SKM-1 treated with dmso at 0.1 percent for 144 hours (cell line): Measurements from ENCODE around the gene CRHR2.
"Not testable (repeated sequence)": the region's sequence is repeated elsewhere in the genome, so short reads cannot be mapped to it uniquely, and the experiment has no call there.

Source experiments
- DNase-seq: peaks from one replicate; lab custom pipeline; 2025; ENCODE audit not compliant: unreplicated experiment; lab: John Stamatoyannopoulos, UW

Gene CRHR2

DNA sequence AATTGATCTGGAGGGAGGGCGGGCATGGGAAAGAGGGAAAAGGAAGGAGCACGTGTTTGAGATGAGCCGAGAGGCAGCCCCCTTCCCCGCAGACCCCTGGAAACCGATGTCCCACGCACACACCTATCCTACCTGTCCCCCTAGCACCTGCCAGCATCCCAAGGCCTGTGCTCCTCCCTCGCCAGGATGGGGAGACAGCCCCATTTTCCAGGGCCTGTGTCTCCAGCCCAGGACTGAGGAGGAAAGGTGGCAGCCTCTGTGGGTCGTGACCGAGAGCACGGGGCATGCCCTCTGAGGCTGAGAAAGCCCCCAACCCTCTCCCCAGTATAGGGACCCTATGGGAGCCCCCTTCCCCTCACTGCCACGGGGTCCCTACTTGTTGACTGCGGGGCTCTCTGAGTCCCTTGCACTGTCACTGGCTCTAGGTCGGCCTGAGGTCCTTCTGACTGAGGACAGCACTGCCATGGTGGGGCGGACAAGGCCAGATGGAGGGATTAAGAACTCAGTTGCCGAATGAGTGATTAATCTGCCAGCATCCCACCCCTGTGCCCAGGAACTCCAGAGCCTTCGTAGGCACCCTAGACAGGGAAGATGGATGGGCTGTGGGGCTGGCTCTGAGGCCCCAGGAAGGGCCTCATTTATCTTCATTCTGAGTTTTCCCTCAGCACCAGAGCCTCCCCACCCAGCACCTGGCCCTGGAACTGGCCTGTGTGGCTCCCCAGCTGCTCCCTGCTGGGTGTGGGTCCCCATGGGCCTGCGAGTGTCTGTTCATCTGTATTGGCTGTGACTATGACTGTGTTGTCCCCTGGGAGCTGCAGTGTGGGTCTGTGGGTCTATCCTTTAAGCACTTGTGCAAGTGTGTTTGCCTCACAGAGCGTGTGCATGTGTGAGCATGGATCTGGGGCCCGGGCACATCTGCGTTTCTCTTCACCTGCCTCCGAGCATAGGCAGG is 26.0 kb downstream of the CRHR2 start:
- no peak for DNase-seq

DNA sequence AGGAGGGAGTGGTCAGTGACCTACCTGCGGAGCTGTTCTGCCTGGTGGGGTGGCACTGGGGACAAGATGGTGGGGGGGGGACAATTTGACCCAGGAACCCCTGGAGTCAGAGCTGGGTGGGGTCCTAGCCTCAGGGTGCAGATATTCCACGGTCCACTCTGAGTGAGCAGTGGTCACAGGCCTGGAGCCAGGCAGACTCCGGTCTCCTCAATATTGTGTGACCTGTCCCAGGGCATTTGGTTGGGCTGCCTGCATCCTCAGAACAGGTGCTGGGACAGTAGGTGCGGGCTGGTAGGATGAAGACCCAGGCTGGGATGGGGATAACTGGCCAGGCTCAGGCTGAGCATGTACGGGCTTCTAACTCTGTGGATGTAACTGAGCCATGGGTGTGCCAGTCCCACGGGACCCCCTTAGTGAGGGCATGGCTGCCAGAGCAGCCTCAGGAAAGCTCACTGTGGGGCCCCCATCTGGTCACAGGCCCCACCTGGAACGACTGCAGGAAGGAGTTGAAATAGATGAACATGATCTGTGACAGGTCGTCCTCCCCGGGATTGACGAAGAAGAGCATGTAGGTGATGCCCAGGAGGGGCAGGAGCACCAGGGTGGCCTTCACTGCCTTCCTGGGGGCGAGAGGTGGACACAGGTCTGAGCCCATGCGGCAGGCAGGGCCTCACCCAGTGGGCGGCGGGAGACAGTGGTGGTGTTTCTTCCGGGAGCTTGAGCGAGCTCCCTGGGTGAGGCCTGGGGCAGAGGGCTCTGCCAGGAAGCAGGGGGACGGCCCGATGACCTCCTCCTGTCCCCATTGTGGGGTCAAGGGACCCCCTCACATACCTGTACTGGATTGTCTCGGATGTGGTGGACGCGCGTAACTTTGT is 26.9 kb downstream of the CRHR2 start:
- no peak for DNase-seq

DNA sequence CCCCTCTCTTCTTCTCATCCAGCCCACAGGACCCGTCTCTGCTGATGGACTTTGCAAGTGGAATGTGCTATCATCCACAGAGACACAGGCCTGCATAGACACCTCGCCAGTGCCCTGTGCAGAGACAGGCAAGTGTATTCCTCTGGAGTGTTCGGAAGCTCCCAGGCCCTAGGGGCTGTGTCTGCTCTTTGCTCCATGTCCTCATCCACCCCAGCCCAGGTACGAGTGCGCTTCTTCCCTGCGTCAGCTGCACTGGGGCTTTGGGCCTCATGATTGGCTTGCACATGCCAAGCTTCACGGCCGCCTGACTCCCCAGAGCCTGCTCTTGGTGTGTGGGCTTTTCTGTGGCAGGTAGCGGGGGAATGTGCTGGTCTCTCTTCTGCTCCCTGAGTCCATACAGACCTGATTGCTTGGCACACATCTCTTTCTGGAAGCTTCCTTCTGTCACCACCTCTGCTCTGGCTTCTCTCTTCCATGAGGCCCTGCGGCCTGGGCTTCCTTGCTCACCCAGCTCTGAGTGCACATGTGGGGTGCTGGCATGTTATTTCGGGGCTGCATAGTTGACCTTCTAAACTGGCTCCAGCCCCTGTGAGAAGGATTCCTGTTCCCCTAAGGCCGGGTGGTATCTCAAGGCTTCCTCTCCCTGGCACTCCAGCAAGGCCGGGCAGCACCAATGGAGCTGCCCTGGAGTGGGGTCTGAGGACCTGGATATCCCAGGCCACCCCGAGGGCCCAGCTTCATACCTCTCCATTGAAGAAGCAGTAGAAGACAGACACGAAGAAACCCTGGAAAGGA is 27.8 kb downstream of the CRHR2 start:
- DNase-seq: no peak

DNA sequence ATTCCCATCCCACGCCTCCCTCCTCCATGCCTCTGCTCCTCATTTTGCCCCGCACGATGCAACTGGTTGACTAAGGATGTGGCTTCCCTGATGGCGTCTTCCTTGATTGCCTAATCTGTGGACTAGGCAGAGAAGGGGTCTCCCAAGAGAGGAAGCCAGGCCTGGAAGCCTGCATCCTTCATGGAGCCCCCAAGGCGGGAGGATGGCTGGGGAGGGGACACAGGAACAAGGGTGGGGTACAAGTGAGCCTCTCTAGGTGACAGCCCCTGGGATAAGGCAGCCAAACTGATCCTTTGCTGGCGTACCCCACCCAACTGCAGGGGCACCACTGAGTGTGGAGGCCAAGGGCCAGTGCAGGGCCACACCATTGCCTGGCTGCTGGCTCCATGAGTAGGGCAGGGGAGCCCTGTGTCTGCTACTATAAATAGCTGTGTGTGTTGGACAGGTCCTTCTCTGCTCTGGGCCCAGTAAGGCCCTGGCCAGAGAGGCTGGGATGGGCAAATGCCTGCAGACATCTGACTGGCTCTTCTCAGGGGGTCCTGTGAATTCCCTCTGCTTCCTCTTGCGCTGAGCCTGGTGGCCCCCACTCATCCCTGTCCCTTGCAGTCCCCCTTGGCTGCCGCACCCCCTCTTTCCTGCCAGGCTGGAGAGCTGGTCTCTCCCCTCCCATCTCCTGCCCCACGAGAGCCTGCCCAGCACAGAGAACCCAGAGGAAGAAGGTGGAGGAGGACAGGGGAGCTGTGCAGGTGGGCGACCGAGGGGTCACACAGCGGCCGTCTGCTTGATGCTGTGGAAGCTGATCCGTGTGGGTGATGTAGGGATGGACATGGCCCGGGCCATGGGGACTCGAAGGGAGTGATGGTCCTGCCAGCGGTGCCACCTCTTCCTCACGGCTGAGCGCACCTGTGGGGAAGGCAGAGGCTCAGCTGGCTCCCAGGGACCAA is 29.3 kb downstream of the CRHR2 start:
- DNase-seq: no peak

DNA sequence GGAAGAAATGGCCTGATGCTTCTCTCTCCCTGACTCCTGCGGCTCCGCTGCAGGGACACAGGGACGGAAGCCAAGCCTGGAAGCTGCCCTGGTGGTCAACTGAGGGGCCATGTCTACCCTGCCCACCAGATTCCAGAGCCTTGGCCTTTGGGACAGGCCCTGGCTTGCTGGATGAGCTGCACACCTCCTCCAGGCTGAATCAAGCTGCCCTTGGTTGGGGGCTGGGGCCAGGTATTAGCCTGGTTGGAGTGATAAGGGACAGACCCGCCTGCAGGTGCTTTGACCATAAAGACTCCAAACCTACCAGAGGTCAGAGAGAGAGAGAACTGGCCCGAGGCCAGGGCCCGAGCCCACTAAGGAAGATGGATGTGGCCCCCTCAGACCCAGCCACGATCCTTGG is 30.1 kb downstream of the CRHR2 start:
- DNase-seq: no peak

DNA sequence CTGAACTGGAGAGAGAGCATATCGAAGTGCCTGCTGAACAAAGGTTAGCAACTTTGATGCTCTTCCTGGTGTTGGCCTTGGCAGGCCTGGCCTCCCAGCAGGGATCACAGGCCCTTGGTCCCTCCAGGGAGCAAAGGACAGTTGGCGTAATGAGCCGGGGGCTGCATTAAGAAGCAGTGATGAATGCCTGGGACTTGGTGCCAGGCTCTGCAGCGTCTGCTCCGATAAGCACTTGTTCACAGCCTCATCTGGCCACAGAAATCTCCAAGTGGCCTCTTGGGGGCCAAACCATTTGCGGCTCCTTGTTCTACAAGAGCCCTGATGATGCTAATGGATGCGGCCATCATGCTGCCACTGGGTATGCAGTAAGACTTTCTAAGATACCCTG is 31.8 kb downstream of the CRHR2 start:
- DNase-seq: no peak

DNA sequence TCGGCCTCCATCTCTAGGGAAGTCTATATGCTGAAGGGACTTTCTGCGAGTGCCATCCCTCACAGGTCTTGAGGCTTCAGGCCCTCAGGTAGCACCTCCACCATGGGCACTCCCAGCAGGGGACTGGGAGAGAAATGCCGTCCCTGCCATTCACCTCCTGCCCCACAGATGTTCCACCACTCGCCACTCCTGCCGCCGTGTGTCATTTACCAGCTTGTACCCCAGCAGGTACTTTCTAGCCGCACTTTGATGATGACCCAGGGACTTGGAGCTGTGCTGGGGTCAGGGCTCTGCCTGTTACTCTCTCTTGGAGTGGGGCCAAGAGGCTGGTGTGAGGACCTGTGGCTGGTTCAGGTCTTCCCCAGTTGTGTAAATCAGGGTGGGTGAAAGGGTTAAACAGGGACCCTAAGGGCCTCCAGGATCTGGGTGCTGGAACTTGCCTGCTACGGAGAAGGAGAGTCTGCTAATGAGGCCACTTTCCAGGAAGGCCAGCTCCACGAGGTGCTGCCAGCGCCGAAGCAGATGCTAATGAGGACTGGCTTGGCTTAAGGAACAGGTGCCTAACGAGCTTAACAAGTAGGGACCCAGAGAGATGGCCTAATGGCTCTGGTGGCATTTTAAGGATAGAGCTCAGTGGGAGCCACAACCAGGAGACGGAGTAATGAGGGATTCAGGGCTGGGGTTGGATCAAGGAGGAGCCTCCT is 32.4 kb downstream of the CRHR2 start:
- no peak for DNase-seq

DNA sequence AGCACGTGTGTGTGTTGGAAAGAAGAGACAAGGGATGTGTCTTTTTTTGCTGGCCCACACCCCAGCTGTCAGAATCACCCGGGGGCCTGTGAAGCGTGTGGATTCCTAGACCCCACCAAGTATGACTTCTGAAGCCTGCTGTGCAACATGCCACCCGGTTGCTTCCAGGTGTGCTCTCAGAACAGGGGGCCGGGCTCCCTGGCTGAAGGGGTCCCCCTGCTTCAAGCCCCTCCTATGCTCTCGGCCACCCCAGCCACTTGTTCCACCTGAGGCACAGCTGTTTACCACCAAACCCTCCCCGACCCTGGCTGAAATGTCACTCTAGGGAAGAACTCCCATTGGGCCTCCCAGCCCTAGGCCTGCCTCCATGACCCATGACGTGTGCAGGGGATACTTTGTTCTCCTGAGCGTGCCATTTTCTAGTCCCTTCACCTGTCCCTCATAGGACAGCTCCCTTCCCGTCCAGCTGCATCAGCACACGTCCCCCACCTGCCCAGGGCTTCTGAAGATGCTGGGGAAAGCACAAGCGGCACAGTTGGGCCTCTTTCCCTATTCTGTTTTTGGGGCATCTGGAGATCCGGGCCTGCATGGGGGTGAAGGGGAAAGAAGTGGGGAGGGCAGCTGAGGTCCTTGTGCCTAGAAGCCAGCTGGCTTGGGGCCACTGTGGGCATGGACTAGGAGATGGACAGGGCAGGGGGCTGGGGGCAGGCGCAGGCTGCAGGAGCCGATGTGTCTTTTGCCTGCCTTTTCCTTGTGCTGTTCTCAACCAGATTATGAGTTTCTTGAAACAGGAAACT is 33.3 kb downstream of the CRHR2 start:
- DNase-seq: no peak

DNA sequence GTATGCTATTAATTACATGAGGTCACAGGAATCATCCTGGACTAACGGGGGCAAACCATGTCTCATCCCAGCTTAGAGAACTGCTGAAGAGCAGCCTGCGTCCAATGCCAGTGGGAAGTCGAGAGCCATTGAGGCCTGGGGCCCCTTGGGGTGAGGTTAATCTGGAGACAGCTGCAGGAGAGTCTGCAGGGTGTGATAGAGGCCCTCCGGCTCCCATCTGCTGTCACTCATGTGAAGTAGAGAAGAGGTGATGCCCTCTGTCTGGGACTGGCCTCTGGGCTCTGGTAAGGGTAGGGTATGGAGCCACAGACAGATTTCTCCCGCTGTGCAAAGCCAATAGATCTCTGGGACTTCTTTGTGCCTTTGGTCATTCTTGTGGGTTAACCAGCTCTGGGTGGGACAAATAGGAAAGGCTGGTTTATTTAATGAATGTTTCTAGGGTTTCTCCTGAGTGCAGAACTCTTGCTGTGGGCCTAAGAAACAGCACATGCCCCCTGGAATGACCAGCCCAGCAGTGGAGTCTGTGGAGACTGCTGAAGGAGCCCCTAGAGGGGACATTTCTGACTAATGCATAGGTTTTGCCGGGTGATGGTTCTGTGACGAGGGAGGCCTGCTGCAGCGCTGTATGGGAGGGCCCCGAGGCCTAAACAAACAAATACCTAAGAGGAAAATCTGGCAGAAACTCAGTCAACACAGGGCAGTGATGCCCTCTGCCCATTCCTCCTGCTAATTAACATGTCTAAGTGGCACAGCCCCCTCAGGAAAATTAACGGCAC is 34.5 kb downstream of the CRHR2 start:
- DNase-seq: no peak

DNA sequence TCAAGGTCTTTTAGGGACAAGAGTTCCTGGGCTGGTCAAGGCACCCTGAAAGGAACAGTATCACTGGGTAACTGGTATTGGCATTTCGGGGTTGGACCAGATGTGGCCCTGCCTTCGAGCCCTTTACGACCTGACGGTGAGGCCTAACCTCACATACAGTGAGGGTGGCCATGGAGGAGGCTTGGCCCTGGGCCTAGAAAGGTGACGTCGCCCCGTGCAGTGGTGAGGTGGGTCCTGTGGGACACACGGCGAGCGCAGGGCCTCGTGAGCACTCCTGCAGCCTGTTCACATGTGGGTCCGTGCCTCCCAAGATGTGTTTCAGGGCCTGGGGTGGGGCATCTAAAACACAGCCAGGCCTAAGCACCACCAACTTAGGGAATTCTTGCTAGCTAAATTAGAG is 36.1 kb downstream of the CRHR2 start:
- no peak for DNase-seq

DNA sequence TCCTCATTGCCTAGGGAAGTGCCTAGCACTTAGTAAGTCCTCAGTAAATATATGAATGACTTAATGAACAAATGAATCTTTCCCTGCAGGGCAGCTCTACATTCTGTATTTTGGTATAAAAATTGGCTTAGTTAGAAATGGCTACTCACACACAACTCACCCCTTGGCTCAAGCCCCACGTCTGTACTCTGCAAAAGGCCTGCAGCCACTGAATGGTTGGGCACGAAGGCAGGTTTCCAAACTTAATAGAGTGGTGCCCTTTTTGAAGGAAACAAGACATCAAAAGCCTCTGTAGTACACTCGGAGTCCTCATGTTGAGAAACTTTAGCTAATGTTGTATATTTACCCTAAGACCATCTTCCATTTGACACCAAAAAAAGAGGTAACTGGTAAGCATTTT is 36.6 kb downstream of the CRHR2 start:
- no peak for DNase-seq

DNA sequence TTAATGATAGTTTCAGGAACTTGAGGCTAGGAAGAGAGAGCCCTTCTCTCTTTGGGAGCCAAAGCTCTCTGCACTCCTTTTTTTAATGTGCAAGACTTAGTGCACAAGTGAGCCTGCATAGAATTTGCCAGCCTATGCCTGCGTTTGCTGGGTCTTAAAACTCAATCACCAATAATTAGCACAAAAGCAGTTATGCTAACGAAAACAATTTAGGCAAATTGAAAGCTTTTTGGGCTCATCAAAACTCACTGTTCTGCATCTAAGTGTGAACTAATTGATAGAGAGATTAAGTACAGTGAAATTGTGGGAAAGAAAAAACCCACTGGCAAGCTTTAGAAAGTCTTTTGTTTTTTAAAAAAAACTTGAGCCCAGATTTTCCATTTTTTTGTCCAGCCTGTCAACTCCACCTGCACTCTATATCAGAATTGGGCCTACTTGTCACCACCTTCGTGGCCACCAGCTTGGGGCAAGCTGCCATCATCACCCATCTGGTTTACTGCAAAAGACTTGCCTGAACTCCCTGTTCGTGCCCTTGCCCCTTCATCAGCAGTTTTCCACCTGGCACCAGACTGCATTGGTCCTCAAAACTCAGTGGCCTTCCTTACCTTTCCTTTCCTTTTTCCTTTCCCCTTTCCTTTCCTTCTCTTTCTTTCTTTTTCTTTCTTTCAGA is 37.8 kb downstream of the CRHR2 start:
- no peak for DNase-seq

DNA sequence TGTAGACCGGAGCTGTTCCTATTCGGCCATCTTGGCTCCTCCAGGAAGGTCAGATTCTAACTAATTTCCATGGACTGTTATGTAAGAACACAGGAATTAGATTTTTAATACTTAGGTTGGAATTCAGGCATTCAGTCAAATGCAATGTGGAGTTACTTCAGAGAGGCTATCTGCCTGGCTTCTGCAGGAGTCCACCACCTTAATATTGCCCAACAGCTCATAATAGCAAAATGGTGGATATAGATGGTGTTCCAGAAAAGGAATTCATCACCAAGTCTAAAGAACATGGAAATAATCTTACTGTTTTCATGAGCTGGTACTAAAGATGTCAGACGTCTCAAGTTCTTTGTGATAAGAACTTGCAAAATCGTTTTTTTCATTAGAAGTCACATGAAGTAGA is 39.5 kb downstream of the CRHR2 start:
- DNase-seq: no peak

DNA sequence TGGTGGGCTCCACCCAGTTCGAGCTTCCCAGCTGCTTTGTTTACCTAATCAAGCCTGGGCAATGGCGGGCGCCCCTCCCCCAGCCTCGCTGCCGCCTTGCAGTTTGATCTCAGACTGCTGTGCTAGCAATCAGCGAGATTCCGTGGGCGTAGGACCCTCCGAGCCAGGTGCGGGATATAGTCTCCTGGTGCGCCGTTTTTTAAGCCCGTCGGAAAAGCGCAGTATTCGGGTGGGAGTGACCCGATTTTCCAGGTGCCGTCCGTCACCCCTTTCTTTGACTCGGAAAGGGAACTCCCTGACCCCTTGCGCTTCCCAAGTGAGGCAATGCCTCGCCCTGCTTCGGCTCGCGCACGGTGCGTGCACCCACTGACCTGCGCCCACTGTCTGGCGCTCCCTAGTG is 39.9 kb downstream of the CRHR2 start:
- DNase-seq: not testable (repeated sequence)

DNA sequence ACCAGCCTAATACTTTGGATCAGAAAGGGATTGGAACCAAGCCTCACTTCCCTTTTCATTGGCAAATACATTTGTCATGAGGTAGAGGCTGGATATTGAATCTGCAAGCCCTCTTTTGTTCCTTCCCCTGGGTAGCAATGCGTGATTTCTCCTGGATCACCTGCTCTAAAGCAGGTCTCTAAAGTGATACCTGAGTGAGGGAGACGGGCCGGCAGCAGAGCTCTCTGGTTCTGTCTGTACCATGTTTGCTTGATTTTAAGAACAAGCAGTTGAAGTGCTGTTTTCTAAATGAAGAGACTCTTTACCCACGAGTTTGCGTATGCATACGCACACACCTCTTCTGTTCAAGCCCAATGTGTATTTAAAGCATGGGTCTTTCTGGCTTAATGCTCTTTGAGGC is 46.5 kb downstream of the CRHR2 start:
- DNase-seq: no peak

DNA sequence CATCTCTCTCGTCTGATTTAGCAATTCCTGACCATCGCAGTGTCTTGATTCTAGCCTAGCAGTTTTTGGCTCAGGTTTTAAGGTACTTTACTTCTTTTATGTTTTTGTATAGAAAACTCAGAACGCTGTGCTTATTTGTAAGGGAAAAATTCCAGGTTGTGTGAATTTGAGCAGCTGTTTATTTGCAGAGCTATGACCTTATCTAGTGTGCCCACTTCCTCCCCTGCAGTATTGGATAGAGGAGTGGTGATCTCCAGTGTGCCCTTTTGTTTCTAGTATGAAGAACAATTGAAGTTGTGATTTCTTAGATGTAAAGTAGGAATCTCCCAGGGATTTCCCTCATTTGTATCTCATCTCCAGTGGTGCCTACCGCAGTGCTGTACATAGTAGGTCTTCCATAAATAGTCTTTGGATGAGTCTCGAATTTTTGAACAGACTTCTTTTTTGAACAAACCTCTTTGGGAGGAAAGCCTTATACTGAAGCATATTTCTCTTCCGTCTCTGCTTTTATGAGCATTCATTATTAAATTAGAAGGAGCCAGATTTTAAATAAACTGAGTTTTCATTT is 47.5 kb downstream of the CRHR2 start:
- DNase-seq: no peak

DNA sequence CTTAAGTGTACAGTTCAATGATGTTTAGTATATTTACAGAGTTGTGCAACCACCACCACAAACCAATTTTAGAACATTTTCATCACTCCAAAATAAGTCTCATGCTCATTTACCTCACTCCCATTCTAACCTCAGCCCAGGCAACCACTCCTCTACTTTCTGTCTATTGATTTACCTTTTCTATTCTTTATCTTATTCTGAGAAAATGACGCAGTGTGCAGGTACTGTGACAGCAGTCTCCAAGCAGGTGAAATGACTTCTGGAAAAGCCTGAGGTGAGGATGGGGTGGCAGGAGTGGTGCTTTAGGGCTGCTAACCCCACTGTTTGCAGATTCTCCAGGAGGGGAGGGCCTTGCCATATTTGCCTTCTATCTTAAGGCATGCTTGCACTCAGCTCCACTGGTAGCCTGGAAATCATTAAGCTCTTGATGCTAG is 48.0 kb downstream of the CRHR2 start:
- DNase-seq: no peak
